ENCODE data around the gene HECW1.

DNA sequence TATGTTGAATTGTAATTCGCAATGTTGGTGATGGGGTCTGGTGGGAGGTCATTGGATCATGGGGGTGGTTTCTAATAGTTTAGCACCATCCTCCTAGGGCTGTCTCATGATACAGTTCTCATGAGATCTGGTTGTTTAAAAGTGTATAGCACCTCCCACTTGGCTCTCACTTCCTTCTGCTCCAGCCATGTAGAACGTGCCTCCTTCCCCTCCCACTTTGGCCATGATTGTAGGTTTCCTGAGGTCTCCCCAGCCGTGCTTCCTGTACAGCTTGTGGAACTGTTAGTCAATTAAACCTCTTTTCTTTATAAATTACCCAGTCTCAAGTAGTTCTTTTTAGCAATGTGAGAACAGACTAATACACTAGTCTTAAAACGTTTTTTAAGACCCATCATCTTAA is 15.6 kb upstream of the HECW1 start:
- TF ChIP-seq, protein P1, sequence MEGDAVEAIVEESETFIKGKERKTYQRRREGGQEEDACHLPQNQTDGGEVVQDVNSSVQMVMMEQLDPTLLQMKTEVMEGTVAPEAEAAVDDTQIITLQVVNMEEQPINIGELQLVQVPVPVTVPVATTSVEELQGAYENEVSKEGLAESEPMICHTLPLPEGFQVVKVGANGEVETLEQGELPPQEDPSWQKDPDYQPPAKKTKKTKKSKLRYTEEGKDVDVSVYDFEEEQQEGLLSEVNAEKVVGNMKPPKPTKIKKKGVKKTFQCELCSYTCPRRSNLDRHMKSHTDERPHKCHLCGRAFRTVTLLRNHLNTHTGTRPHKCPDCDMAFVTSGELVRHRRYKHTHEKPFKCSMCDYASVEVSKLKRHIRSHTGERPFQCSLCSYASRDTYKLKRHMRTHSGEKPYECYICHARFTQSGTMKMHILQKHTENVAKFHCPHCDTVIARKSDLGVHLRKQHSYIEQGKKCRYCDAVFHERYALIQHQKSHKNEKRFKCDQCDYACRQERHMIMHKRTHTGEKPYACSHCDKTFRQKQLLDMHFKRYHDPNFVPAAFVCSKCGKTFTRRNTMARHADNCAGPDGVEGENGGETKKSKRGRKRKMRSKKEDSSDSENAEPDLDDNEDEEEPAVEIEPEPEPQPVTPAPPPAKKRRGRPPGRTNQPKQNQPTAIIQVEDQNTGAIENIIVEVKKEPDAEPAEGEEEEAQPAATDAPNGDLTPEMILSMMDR (IDR thresholded peaks at IDR 0.05) = no peak
- TF ChIP-seq POLR2A (IDR thresholded peaks at IDR 0.05) = no peak

Data from breast epithelium (tissue), 3 donors.